ENCODE measurements around the gene CA10.

CA10 gene

DNA sequence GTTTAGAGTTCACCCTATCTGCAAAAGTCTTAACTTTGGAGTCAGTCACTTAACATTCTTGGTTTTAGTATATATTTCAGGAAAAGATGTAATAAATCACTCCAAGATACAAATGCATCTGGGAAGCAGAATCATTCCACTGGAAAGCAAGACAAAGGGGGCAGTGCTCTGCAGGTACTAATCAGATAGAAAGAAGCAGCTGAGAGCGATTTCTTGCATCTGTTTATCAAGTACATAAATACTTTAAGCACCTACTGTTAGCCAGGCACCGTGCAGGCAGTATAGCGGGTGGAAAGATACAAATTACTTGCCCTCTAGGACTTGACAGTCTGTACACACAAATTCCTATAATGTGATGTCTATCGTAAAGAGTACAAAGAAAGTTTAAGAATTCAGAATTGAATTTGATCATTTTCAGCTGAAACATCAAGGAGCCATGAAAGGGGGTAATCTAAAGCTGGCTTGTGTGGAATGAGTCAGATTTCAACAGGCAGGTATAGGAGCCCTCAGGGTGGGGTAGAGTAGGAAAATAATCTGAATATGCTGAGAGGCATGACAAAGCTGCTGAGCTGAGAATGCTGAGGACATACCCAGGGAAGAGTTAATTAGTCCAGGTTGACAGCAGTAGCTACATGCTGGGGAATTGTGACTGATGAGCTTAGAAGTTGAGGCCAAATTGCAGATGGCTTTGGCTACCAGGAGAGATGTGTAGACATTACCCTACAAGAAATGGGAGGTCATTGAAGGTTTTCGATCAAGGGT lies 110.2 kb downstream of the CA10 start:
- Histone ChIP-seq H3K36me3 (ENCODE audit: control insufficient read depth, insufficient read depth, low read length) (no peaks in the 10 kb centered on the region), H3K4me1 (ENCODE audit: control insufficient read depth, insufficient read depth, low read length) (peaks cover 5% of the 10 kb centered on the region), H3K4me3 (ENCODE audit: low read depth, low read length) (no peak overlapping the region), H3K27ac (ENCODE audit: low read depth, low read length) (no peak overlapping the region), H3K27me3 (ENCODE audit: control insufficient read depth, insufficient read depth, low read length) (no peaks in the 10 kb centered on the region), H3K9me3 (ENCODE audit: control insufficient read depth, insufficient read depth, low read length) (no peaks in the 10 kb centered on the region), H3K9ac (ENCODE audit: low read depth, low read length) (no peak overlapping the region)

DNA sequence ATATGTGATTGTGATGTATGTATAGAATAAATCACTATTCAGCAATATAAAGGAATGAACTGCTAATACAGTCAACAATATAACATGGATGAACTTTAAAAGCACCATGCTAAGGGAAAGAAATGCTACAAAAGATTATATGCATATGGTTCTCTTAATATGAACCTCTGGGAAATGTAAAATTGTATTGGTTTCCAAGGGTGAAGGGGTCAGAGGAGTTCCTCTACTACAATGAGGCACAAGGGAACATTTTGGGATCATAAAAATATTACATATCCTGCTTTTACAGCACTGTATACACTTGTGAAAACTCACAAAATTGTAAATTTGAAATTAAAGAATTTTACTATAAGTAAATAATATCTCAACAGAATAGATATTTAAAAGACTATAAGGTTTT lies 111.4 kb downstream of the CA10 start:
- H3K27ac ChIP-seq (ENCODE audit: low read depth, low read length) = no peak overlapping the region
- no peaks in the 10 kb centered on the region for H3K36me3 ChIP-seq (ENCODE audit: control insufficient read depth, insufficient read depth, low read length)
- H3K9me3 ChIP-seq (ENCODE audit: control insufficient read depth, insufficient read depth, low read length) = no peaks in the 10 kb centered on the region
- H3K4me1 ChIP-seq (ENCODE audit: control insufficient read depth, insufficient read depth, low read length) = peaks cover 9% of the 10 kb centered on the region
- H3K9ac ChIP-seq (ENCODE audit: low read depth, low read length) = no peak overlapping the region
- no peaks in the 10 kb centered on the region for H3K27me3 ChIP-seq (ENCODE audit: control insufficient read depth, insufficient read depth, low read length)
- no peak overlapping the region for H3K4me3 ChIP-seq (ENCODE audit: low read depth, low read length)

DNA sequence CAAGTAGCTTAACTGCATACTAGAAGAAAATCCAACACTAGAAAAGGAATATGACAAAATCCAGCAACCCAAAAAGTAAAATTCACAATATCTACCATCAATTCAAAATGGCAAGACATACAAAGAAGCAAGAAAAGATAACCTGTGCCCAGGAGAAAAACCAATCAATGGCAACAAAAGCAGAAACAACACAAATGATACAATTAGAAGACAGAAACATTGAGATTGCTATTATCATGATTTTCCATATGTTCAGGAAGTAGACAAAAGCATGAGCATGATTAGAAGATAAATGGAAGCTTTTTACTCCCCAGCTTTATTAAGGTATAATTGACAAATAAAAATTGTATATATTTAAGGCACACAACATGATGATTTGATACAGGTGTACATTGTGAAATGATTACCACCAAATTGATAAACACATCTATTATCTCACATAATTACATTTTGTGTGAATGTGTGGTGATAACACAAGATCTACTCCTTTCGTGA lies 117.3 kb downstream of the CA10 start:
- Histone ChIP-seq H3K4me1 (ENCODE audit: control insufficient read depth, insufficient read depth, low read length) (peaks cover 4% of the 10 kb centered on the region; the same call in 1 of the 2 replicates), H3K9ac (ENCODE audit: low read depth, low read length) (no peak overlapping the region), H3K4me3 (ENCODE audit: low read depth, low read length) (no peak overlapping the region), H3K27me3 (ENCODE audit: control insufficient read depth, insufficient read depth, low read length) (no peaks in the 10 kb centered on the region), H3K36me3 (ENCODE audit: control insufficient read depth, insufficient read depth, low read length) (no peaks in the 10 kb centered on the region), H3K27ac (ENCODE audit: low read depth, low read length) (no peak overlapping the region), H3K9me3 (ENCODE audit: control insufficient read depth, insufficient read depth, low read length) (no peaks in the 10 kb centered on the region)

DNA sequence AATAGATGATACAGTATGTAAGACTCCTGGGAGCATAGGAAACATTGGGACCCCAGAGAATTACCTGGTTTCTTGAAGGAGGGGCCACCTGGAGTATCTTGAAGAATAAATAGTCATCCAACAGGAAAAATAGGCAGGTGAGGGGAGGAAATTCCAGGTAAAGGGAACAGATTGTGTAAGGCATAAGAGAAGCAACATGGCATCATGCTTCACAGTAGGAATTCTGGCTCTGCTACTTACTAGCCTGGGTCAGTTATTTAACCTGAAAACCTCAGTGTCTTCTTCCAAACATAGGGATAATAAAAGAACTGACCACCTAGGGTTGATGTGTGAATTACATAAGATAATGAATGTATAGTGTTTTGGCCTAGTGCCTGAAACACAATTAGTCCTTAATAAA lies 122.1 kb downstream of the CA10 start:
- no peak overlapping the region for H3K4me3 ChIP-seq (ENCODE audit: low read depth, low read length)

DNA sequence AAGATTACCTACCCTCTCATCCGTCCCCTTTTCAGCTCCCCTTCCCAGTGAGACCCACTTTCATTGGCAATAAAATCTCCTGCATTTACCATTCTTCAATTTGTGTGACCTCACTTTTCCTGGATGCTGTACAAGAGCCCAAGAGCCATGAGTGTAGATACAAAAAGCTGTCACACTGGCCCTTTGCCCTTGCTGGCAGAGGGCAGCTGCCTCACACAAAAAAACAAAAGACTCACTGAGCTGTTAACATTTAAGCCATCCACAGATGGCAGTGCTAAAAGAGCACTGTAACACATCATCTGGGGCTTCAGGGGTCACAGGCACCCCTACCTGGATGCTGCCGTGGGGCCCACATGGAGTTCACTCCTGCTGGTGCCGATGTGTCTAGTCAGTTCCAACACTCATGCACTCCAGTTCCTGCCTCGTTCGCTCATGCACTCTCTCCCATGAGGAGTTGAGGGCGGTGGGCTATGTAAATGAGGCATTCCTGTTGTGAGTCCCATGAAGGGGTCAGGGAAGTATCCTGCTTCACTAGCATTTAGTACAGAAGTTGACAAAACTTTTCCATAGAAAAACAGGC lies 123.1 kb downstream of the CA10 start:
- H3K36me3 ChIP-seq (ENCODE audit: control insufficient read depth, insufficient read depth, low read length) = no peaks in the 10 kb centered on the region

More for the DNA sequence above, 122.1 kb downstream of the CA10 start:
- Histone ChIP-seq H3K4me1 (ENCODE audit: control insufficient read depth, insufficient read depth, low read length) (no peaks in the 10 kb centered on the region), H3K36me3 (ENCODE audit: control insufficient read depth, insufficient read depth, low read length) (no peaks in the 10 kb centered on the region), H3K27me3 (ENCODE audit: control insufficient read depth, insufficient read depth, low read length) (no peaks in the 10 kb centered on the region), H3K9me3 (ENCODE audit: control insufficient read depth, insufficient read depth, low read length) (no peaks in the 10 kb centered on the region), H3K9ac (ENCODE audit: low read depth, low read length) (no peak overlapping the region), H3K27ac (ENCODE audit: low read depth, low read length) (no peak overlapping the region)

DNA sequence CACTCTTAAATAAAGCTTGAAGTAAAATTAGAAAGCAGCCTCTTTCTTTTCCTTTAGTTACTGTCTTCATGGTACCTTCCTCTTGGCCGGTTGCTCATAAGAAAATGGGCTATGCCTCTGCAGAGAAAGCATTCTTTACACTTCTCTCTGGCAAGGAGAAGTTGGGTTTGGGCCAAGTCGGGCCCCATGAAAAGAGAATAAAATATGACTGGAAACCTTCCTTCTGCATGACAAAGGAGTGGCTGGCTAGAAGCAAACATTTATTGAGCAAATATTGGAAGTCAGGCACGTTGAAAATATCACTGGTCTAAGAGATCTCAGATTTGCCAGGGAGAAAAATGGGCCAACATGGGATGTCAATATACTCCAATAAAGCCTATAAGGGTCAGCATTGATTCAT lies 126.1 kb downstream of the CA10 start:
- H3K4me3 ChIP-seq (ENCODE audit: low read depth, low read length) = no peak overlapping the region
- no peak overlapping the region for H3K9ac ChIP-seq (ENCODE audit: low read depth, low read length)
- H3K9me3 ChIP-seq (ENCODE audit: control insufficient read depth, insufficient read depth, low read length) = no peaks in the 10 kb centered on the region
- no peaks in the 10 kb centered on the region for H3K36me3 ChIP-seq (ENCODE audit: control insufficient read depth, insufficient read depth, low read length)
- H3K4me1 ChIP-seq (ENCODE audit: control insufficient read depth, insufficient read depth, low read length) = no peaks in the 10 kb centered on the region
- H3K27ac ChIP-seq (ENCODE audit: low read depth, low read length) = no peak overlapping the region
- H3K27me3 ChIP-seq (ENCODE audit: control insufficient read depth, insufficient read depth, low read length) = no peaks in the 10 kb centered on the region

More for the DNA sequence above, 123.1 kb downstream of the CA10 start:
- no peak overlapping the region for H3K9ac ChIP-seq (ENCODE audit: low read depth, low read length)
- no peaks in the 10 kb centered on the region for H3K4me1 ChIP-seq (ENCODE audit: control insufficient read depth, insufficient read depth, low read length)
- H3K27ac ChIP-seq (ENCODE audit: low read depth, low read length) = no peak overlapping the region
- H3K27me3 ChIP-seq (ENCODE audit: control insufficient read depth, insufficient read depth, low read length) = no peaks in the 10 kb centered on the region
- H3K4me3 ChIP-seq (ENCODE audit: low read depth, low read length) = no peak overlapping the region
- no peaks in the 10 kb centered on the region for H3K9me3 ChIP-seq (ENCODE audit: control insufficient read depth, insufficient read depth, low read length)

DNA sequence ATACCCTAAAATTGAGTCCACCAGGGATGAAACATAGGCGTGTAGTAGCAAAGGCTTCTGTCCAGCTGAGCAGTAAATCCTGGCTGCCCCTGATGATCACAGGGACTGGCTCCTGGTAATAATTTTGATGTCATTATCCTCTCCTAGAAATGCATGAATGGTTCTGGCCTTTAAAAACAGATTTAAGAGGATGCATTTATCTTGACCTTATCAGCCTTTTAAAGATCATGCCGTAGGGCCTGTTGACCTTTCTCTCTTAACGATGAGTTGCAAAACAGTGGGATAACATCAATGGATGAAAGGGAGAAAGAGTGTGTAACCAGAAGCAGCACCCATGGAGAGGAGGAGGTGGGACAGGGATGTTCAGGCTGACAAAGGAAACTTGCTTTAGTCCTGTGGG lies 128.5 kb downstream of the CA10 start:
- Histone ChIP-seq H3K9me3 (ENCODE audit: control insufficient read depth, insufficient read depth, low read length) (no peaks in the 10 kb centered on the region), H3K36me3 (ENCODE audit: control insufficient read depth, insufficient read depth, low read length) (no peaks in the 10 kb centered on the region), H3K4me1 (ENCODE audit: control insufficient read depth, insufficient read depth, low read length) (no peaks in the 10 kb centered on the region), H3K9ac (ENCODE audit: low read depth, low read length) (no peak overlapping the region), H3K27ac (ENCODE audit: low read depth, low read length) (no peak overlapping the region), H3K27me3 (ENCODE audit: control insufficient read depth, insufficient read depth, low read length) (no peaks in the 10 kb centered on the region), H3K4me3 (ENCODE audit: low read depth, low read length) (no peak overlapping the region)

DNA sequence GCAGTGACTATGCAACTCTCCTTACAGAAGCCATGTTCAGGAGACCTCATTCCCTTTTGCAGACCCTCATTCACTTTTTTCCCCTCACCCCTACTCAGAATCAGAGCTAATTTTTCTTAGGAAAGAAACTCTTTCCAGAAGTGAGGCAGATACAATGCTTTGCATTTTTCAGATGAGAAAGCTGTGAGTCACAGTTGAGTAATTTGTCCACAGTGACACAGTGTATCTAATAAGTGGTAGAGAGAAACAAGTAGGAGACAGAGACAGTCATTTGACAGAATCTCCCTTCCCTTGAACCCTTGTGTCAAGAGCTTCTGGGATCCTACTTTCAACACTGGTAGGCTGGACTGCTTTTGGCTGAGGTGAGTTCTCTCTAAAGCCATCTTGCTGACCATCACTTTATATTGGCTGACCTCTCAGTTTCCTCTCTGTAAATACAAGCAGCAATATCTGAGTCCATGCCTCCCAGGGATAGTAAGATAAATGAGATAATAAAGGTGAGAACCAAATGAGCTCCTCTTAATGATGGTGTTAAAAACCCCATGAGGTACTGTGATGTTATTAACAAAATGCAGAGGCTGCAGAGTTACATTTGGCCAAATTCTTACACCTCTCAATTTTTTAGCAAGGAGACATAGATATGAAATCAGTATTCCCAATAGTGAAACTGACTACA lies 130.8 kb downstream of the CA10 start:
- no peak overlapping the region for H3K27ac ChIP-seq (ENCODE audit: low read depth, low read length)
- H3K4me1 ChIP-seq (ENCODE audit: control insufficient read depth, insufficient read depth, low read length) = no peaks in the 10 kb centered on the region
- no peak overlapping the region for H3K4me3 ChIP-seq (ENCODE audit: low read depth, low read length)
- H3K9me3 ChIP-seq (ENCODE audit: control insufficient read depth, insufficient read depth, low read length) = no peaks in the 10 kb centered on the region
- no peaks in the 10 kb centered on the region for H3K36me3 ChIP-seq (ENCODE audit: control insufficient read depth, insufficient read depth, low read length)
- no peak overlapping the region for H3K9ac ChIP-seq (ENCODE audit: low read depth, low read length)
- no peaks in the 10 kb centered on the region for H3K27me3 ChIP-seq (ENCODE audit: control insufficient read depth, insufficient read depth, low read length)

DNA sequence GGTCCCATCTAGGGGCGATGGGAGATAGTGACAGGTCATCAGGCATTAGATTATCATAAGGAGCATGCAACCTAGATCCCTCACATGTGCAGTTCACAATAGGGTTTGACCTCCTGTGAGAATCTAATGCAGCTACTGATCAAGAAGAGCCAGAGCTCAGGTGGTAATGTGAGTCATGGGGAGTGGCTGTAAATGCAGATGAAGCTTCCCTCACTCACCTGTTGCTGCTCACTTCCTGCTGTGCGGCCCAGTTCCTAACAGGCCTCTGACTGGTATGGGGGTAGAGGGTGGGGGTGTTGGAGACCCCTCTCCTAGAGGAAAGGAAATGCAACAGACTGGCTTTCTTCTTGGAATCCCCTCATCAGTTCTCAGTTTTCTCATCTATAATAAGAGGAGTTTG lies 131.4 kb downstream of the CA10 start:
- no peak overlapping the region for H3K4me3 ChIP-seq (ENCODE audit: low read depth, low read length)
- no peaks in the 10 kb centered on the region for H3K27me3 ChIP-seq (ENCODE audit: control insufficient read depth, insufficient read depth, low read length)
- H3K4me1 ChIP-seq (ENCODE audit: control insufficient read depth, insufficient read depth, low read length) = no peaks in the 10 kb centered on the region
- no peaks in the 10 kb centered on the region for H3K9me3 ChIP-seq (ENCODE audit: control insufficient read depth, insufficient read depth, low read length)
- no peak overlapping the region for H3K27ac ChIP-seq (ENCODE audit: low read depth, low read length)
- H3K36me3 ChIP-seq (ENCODE audit: control insufficient read depth, insufficient read depth, low read length) = no peaks in the 10 kb centered on the region
- no peak overlapping the region for H3K9ac ChIP-seq (ENCODE audit: low read depth, low read length)

DNA sequence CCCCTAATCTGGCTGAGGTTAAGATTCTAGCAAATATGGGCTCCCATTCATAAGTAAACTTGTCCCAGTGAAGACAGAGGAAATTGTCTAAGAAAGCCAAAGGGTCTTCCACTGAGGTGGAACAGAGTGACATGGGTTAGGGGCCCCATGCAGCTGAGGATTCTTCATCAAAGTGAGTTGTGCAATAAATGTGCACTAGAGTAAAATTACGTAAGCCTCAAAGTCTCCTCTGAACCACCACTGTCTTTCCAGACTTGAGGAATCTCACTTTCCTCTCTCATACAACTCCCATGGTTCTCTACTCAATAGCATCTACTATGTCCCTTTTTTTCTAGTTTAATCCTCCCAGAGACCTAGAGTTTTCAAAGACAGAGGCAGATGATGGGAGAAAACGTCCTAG lies 132.4 kb downstream of the CA10 start:
- Histone ChIP-seq H3K9ac (ENCODE audit: low read depth, low read length) (no peak overlapping the region), H3K27me3 (ENCODE audit: control insufficient read depth, insufficient read depth, low read length) (no peaks in the 10 kb centered on the region), H3K4me1 (ENCODE audit: control insufficient read depth, insufficient read depth, low read length) (no peaks in the 10 kb centered on the region), H3K9me3 (ENCODE audit: control insufficient read depth, insufficient read depth, low read length) (no peaks in the 10 kb centered on the region), H3K27ac (ENCODE audit: low read depth, low read length) (no peak overlapping the region), H3K4me3 (ENCODE audit: low read depth, low read length) (no peak overlapping the region), H3K36me3 (ENCODE audit: control insufficient read depth, insufficient read depth, low read length) (no peaks in the 10 kb centered on the region)

DNA sequence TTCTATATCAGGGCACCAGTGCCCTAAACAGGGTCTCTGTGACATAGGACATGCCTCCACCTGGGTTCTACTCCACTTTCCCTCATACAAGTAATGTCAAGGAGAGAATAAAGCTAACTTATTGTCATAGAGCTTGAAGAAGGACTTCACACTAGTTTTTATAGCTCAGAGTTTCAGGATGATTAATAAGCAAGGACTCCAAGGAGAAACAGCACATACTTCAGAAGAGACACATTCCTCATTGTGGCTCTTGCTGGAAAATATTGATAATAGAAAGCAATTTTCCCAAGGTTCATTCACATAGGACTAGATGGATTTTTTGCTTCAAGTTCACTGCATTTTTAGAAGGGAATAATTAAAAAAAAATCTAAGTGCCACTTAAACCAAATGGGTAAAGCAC lies 133.3 kb downstream of the CA10 start:
- no peak overlapping the region for H3K9ac ChIP-seq (ENCODE audit: low read depth, low read length)
- no peaks in the 10 kb centered on the region for H3K9me3 ChIP-seq (ENCODE audit: control insufficient read depth, insufficient read depth, low read length)
- no peak overlapping the region for H3K4me3 ChIP-seq (ENCODE audit: low read depth, low read length)
- no peak overlapping the region for H3K27ac ChIP-seq (ENCODE audit: low read depth, low read length)
- H3K4me1 ChIP-seq (ENCODE audit: control insufficient read depth, insufficient read depth, low read length) = no peaks in the 10 kb centered on the region
- no peaks in the 10 kb centered on the region for H3K36me3 ChIP-seq (ENCODE audit: control insufficient read depth, insufficient read depth, low read length)
- H3K27me3 ChIP-seq (ENCODE audit: control insufficient read depth, insufficient read depth, low read length) = no peaks in the 10 kb centered on the region

Data from HUES48 (cell line).